ENCODE data around the gene SSU72. TPM values are rescaled to one million over a fixed set of nuclear protein-coding genes. Genes with fewer than 3 reads are reported as not detected.

The SSU72 gene
- total RNA-seq, 1 experiment from 2014 or later, result 179 TPM

GRCh38 chr1:1593834-1594601 lies 19.4 kb upstream of the SSU72 start:
- no peak overlapping the region for H3K4me2 ChIP-seq (ENCODE audit: insufficient read depth, insufficient read length, low read length)
- no peak overlapping the region for H3K9ac ChIP-seq (ENCODE audit: extremely low read depth, insufficient read length, low read length)
- WGBS (ENCODE audit: extremely low coverage, insufficient read length, low lambda C conversion rate), result no CpG with 5 or more reads among the region's 24 CpGs
- Mint-ChIP-seq H3K36me3 (ENCODE audit: insufficient read depth in 1 of 3, low read depth in 3 of 3) (no peaks in the 10 kb centered on the region), H3K27me3 (ENCODE audit: low read depth) (peaks cover 34% of the 10 kb centered on the region), H3K9me3 (no peaks in the 10 kb centered on the region; a peak in 1 of 5 replicates), H3K27ac (no peak overlapping the region), H3K4me3 (no peak overlapping the region), H3K4me1 (peaks cover 3 to 8% of the 10 kb centered on the region in 2 experiments)
- no peak overlapping the region for H2BK15ac ChIP-seq (ENCODE audit: low read depth, low read length)
- H4K5ac ChIP-seq (ENCODE audit: insufficient read length, low read depth, low read length), result no peak overlapping the region
- no peaks in the 10 kb centered on the region for H3K79me2 ChIP-seq (ENCODE audit: insufficient read depth, low read length)
- no peak for TF ChIP-seq CTCF (conservative IDR thresholded peaks at IDR 0.05)
- no peaks in the 10 kb centered on the region for H4K20me1 ChIP-seq (ENCODE audit: control insufficient read depth, insufficient read depth, insufficient read length)
- H4K91ac ChIP-seq (ENCODE audit: insufficient read length, low read depth, low read length), result no peak overlapping the region
- no peak overlapping the region for H2AFZ ChIP-seq (ENCODE audit: low read length)
- no peak overlapping the region for H2BK20ac ChIP-seq (ENCODE audit: low read depth, low read length, poor library complexity, severe bottlenecking)
- no peak overlapping the region for H3K56ac ChIP-seq (ENCODE audit: insufficient read length, low read depth, low read length)
- H3K27me3 ChIP-seq (ENCODE audit: insufficient read depth, low read length), result no peaks in the 10 kb centered on the region; the same call in 1 of the 2 replicates
- no peak overlapping the region for H3K14ac ChIP-seq (ENCODE audit: insufficient read depth, low read length)
- H3K23me2 ChIP-seq (ENCODE audit: insufficient read length, low read depth, low read length, poor library complexity, severe bottlenecking), result no peaks in the 10 kb centered on the region
- H3K23ac ChIP-seq (ENCODE audit: insufficient read length, low read depth, low read length), result no peak overlapping the region
- H2BK12ac ChIP-seq (ENCODE audit: insufficient read length, low read depth, low read length), result no peak overlapping the region
- no peaks in the 10 kb centered on the region for H3K4me1 ChIP-seq (ENCODE audit: insufficient read depth, low read length)
- H3K27ac ChIP-seq (ENCODE audit: insufficient read length, low read depth, low read length), result no peak overlapping the region
- H3K4ac ChIP-seq (ENCODE audit: low read depth, low read length), result no peak overlapping the region
- H2BK120ac ChIP-seq (ENCODE audit: low read depth, low read length, poor library complexity, severe bottlenecking), result no peak overlapping the region
- DNase-seq, result no peak
- no peak overlapping the region for H3T11ph ChIP-seq (ENCODE audit: low read length)
- H3K9me3 ChIP-seq (ENCODE audit: control insufficient read depth, low read depth, low read length), result no peaks in the 10 kb centered on the region
- H3K18ac ChIP-seq (ENCODE audit: insufficient read length, low read depth, low read length), result no peak overlapping the region
- H3K79me1 ChIP-seq (ENCODE audit: insufficient read depth, low read depth, low read length, poor library complexity, severe bottlenecking), result no peaks in the 10 kb centered on the region
- no peak overlapping the region for H2AK5ac ChIP-seq (ENCODE audit: insufficient read length, low read length)
- H2BK5ac ChIP-seq (ENCODE audit: insufficient read length, low read length), result no peak overlapping the region
- no peak overlapping the region for H4K8ac ChIP-seq (replicated peaks; ENCODE audit: insufficient read length, low read depth, low read length)
